SK-N-SH (cell line): ENCODE data around the gene FAM181A.

ENCODE experiments used
- CTCF ChIP-seq: fragments of 200-600 bp; sonication (generic); IDR thresholded peaks from 2 replicates; pipeline ENCODE4 v1.6.1; 2017; ENCODE audit warnings: antibody characterized with exemption, mild to moderate bottlenecking, moderate library complexity
- RXRA ChIP-seq: IDR thresholded peaks from 2 replicates; pipeline ENCODE4 v1.4.0; 2012; ENCODE audit warnings: low read depth, mild to moderate bottlenecking, borderline replicate concordance
- TAF1 ChIP-seq: IDR thresholded peaks from 2 replicates; pipeline ENCODE4 v1.6.1; 2012; ENCODE audit warnings: low read depth, mild to moderate bottlenecking, low read length, moderate library complexity, borderline replicate concordance

DNA sequence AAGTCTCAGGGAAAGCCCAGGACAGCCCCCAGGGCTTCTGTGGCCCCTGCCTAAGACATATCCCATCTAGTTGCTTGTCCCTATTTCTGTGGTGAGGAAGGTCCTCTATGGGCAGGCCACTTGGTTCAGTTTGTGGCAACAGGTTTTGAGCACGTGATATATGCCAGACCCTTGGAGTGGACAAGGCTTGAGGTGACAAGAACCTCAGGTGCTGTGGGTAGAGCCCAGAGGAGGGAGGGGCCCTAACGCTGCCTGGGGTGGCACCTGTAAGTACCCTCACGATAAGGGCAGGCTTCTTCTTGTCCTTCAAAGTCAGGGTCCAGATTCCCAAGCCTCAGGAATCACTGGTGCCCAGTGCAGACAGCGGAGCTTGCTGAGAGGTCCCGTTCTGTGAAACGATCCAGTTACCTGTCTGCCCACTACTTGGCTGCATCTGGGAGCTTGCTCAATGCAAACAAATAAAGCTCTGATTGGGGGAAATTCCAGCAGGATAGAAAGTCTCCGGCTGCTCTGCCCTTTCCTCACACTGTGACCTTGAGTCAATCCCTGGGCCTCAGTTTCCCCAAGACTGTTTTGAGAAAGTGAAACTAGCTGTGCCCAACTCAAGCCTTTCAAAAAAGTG lies 47.7 kb upstream of the FAM181A start:
- TF ChIP-seq TAF1 (no peak), CTCF (no peak), RXRA (no peak)
